ENCODE results near the gene NOL7.

The NOL7 gene

GRCh38 chr6:13574571-13575376 is 40.4 kb upstream of the NOL7 start, which contains the start of gene SIRT5:
TSS of gene SIRT5 (plus strand) at chr6:13574601. CDS start at chr6:13584111, 9,510 bp downstream.
- Histone ChIP-seq H2BK120ac (ENCODE audit: insufficient read depth, low read length, poor library complexity) (peak within 1 kb of the TSS; percentile 81), H3K79me1 (ENCODE audit: low read length) (peaks cover 7% of the 10 kb centered on the region), H2AFZ (ENCODE audit: insufficient read depth, low read length, poor library complexity) (peak within 1 kb of the TSS; percentile 97), H3K9ac (ENCODE audit: low read length) (peak within 1 kb of the TSS; percentile 86), H2BK12ac (ENCODE audit: low read length) (no peak within 1 kb of the TSS), H3K79me2 (ENCODE audit: control insufficient read depth, insufficient read depth, low read length, poor library complexity) (peaks cover 4% of the 10 kb centered on the region), H3K4me2 (ENCODE audit: low read length) (peak within 1 kb of the TSS; percentile 75), H3K27ac (ENCODE audit: low read depth, low read length) (peak within 1 kb of the TSS; percentile 90), H2AK5ac (ENCODE audit: low read length) (no peak within 1 kb of the TSS), H4K91ac (ENCODE audit: low read depth, low read length) (peak within 1 kb of the TSS; percentile 96), H3K36me3 (ENCODE audit: control insufficient read depth in 1 of 2, insufficient read depth in 2 of 2, low read length in 2 of 2) (no peaks in the 10 kb centered on the region), H4K8ac (ENCODE audit: low read depth, low read length) (peak within 1 kb of the TSS; percentile 95), H3K18ac (ENCODE audit: low read length) (peak within 1 kb of the TSS; percentile 92), H2BK5ac (ENCODE audit: low read depth, low read length, poor library complexity) (peak within 1 kb of the TSS; percentile 79), H3K4me3 (ENCODE audit: low read depth, low read length) (peak within 1 kb of the TSS; percentile 80), H3K9me3 (ENCODE audit: insufficient read depth, low read depth, low read length) (no peaks in the 10 kb centered on the region), H3K27me3 (ENCODE audit: insufficient read depth, low read length) (no peaks in the 10 kb centered on the region), H3K4me1 (ENCODE audit: control insufficient read depth in 1 of 2, insufficient read depth in 2 of 2, low read length in 2 of 2) (no peaks in the 10 kb centered on the region), H4K12ac (ENCODE audit: low read depth, low read length) (peak within 1 kb of the TSS; percentile 97), H3K14ac (ENCODE audit: low read length) (peak within 1 kb of the TSS; percentile 93), H3K4ac (ENCODE audit: low read depth, low read length) (peak within 1 kb of the TSS; percentile 73), H3K23ac (ENCODE audit: low read length) (no peak within 1 kb of the TSS)
- no CpG with 5 or more reads among the region's 52 CpGs for WGBS (ENCODE audit: extremely low coverage, insufficient coverage, insufficient read length)
- peak; percentile 93 to 94 for DNase-seq

DNA sequence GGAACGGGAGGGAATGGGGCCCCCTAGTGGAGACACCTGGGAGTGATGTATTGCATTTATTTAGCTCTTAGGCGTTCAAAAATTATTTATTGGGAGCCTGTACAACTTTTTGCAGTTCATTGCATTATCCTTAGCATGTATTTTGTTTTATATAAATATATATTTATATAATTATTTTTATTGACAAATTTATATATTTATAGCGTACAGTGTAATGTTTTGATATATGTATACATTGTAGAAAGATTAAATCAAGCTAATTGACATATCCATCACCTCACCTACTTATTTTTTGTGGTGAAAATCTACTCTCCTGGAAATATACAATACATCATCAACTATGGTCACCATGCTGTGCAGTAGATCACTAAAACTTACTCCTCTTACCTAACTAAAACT is 39.8 kb upstream of the NOL7 start:
- Histone ChIP-seq H3K79me1 (ENCODE audit: low read length) (peaks cover 7% of the 10 kb centered on the region), H2BK120ac (ENCODE audit: insufficient read depth, low read length, poor library complexity) (no peak overlapping the region), H3K27me3 (ENCODE audit: insufficient read depth, low read length) (no peaks in the 10 kb centered on the region), H3K23ac (ENCODE audit: low read length) (no peak overlapping the region), H2AFZ (ENCODE audit: insufficient read depth, low read length, poor library complexity) (no peak overlapping the region), H3K27ac (ENCODE audit: low read depth, low read length) (no peak overlapping the region), H4K12ac (ENCODE audit: low read depth, low read length) (no peak overlapping the region), H3K79me2 (ENCODE audit: control insufficient read depth, insufficient read depth, low read length, poor library complexity) (peaks cover 4% of the 10 kb centered on the region), H2AK5ac (ENCODE audit: low read length) (no peak overlapping the region), H3K4ac (ENCODE audit: low read depth, low read length) (no peak overlapping the region), H3K4me1 (ENCODE audit: control insufficient read depth in 1 of 2, insufficient read depth in 2 of 2, low read length in 2 of 2) (no peaks in the 10 kb centered on the region), H4K8ac (ENCODE audit: low read depth, low read length) (no peak overlapping the region), H3K14ac (ENCODE audit: low read length) (no peak overlapping the region), H4K91ac (ENCODE audit: low read depth, low read length) (no peak overlapping the region), H3K18ac (ENCODE audit: low read length) (no peak overlapping the region), H2BK5ac (ENCODE audit: low read depth, low read length, poor library complexity) (no peak overlapping the region), H3K9ac (ENCODE audit: low read length) (no peak overlapping the region), H3K4me3 (ENCODE audit: low read depth, low read length) (no peak overlapping the region), H3K9me3 (ENCODE audit: insufficient read depth, low read depth, low read length) (no peaks in the 10 kb centered on the region), H3K36me3 (ENCODE audit: control insufficient read depth in 1 of 2, insufficient read depth in 2 of 2, low read length in 2 of 2) (no peaks in the 10 kb centered on the region), H3K4me2 (ENCODE audit: low read length) (peak overlapping the region; percentile 75), H2BK12ac (ENCODE audit: low read length) (no peak overlapping the region)
- DNase-seq, result no peak
- no CpG with 5 or more reads among the region's 3 CpGs for WGBS (ENCODE audit: extremely low coverage, insufficient coverage, insufficient read length)

GRCh38 chr6:13576017-13576416 is 39.1 kb upstream of the NOL7 start:
- no peak overlapping the region for H2BK120ac ChIP-seq (ENCODE audit: insufficient read depth, low read length, poor library complexity)
- H3K14ac ChIP-seq (ENCODE audit: low read length), result no peak overlapping the region
- no peak overlapping the region for H3K4me3 ChIP-seq (ENCODE audit: low read depth, low read length)
- H3K4ac ChIP-seq (ENCODE audit: low read depth, low read length), result no peak overlapping the region
- no peak overlapping the region for H2AFZ ChIP-seq (ENCODE audit: insufficient read depth, low read length, poor library complexity)
- no peaks in the 10 kb centered on the region for H3K9me3 ChIP-seq (ENCODE audit: insufficient read depth, low read depth, low read length)
- H3K79me1 ChIP-seq (ENCODE audit: low read length), result peaks cover 7% of the 10 kb centered on the region
- no CpG with 5 or more reads among the region's 3 CpGs for WGBS (ENCODE audit: extremely low coverage, insufficient coverage, insufficient read length)
- H2BK5ac ChIP-seq (ENCODE audit: low read depth, low read length, poor library complexity), result no peak overlapping the region
- H3K36me3 ChIP-seq (ENCODE audit: control insufficient read depth in 1 of 2, insufficient read depth in 2 of 2, low read length in 2 of 2), result no peaks in the 10 kb centered on the region
- no peak overlapping the region for H4K91ac ChIP-seq (ENCODE audit: low read depth, low read length)
- H4K8ac ChIP-seq (ENCODE audit: low read depth, low read length), result no peak overlapping the region
- H3K4me2 ChIP-seq (ENCODE audit: low read length), result no peak overlapping the region
- H3K27ac ChIP-seq (ENCODE audit: low read depth, low read length), result no peak overlapping the region
- no peak overlapping the region for H2BK12ac ChIP-seq (ENCODE audit: low read length)
- H3K9ac ChIP-seq (ENCODE audit: low read length), result no peak overlapping the region
- no peak overlapping the region for H4K12ac ChIP-seq (ENCODE audit: low read depth, low read length)
- H3K23ac ChIP-seq (ENCODE audit: low read length), result no peak overlapping the region
- no peak for DNase-seq
- no peaks in the 10 kb centered on the region for H3K27me3 ChIP-seq (ENCODE audit: insufficient read depth, low read length)
- no peak overlapping the region for H2AK5ac ChIP-seq (ENCODE audit: low read length)
- no peaks in the 10 kb centered on the region for H3K4me1 ChIP-seq (ENCODE audit: control insufficient read depth in 1 of 2, insufficient read depth in 2 of 2, low read length in 2 of 2)
- no peak overlapping the region for H3K18ac ChIP-seq (ENCODE audit: low read length)
- peaks cover 4% of the 10 kb centered on the region for H3K79me2 ChIP-seq (ENCODE audit: control insufficient read depth, insufficient read depth, low read length, poor library complexity)

GRCh38 chr6:13577926-13578325 is 37.2 kb upstream of the NOL7 start:
- H3K23ac ChIP-seq (ENCODE audit: low read length), result no peak overlapping the region
- H3K9me3 ChIP-seq (ENCODE audit: insufficient read depth, low read depth, low read length), result no peaks in the 10 kb centered on the region
- no peaks in the 10 kb centered on the region for H3K27me3 ChIP-seq (ENCODE audit: insufficient read depth, low read length)
- H3K4me2 ChIP-seq (ENCODE audit: low read length), result no peak overlapping the region
- H2BK5ac ChIP-seq (ENCODE audit: low read depth, low read length, poor library complexity), result no peak overlapping the region
- H4K12ac ChIP-seq (ENCODE audit: low read depth, low read length), result no peak overlapping the region
- no CpG with 5 or more reads among the region's 3 CpGs for WGBS (ENCODE audit: extremely low coverage, insufficient coverage, insufficient read length)
- no peaks in the 10 kb centered on the region for H3K4me1 ChIP-seq (ENCODE audit: control insufficient read depth in 1 of 2, insufficient read depth in 2 of 2, low read length in 2 of 2)
- H2AFZ ChIP-seq (ENCODE audit: insufficient read depth, low read length, poor library complexity), result no peak overlapping the region
- peaks cover 4% of the 10 kb centered on the region for H3K79me2 ChIP-seq (ENCODE audit: control insufficient read depth, insufficient read depth, low read length, poor library complexity)
- no peak overlapping the region for H4K91ac ChIP-seq (ENCODE audit: low read depth, low read length)
- H3K9ac ChIP-seq (ENCODE audit: low read length), result no peak overlapping the region
- H2BK12ac ChIP-seq (ENCODE audit: low read length), result no peak overlapping the region
- peaks cover 7% of the 10 kb centered on the region for H3K79me1 ChIP-seq (ENCODE audit: low read length)
- no peak overlapping the region for H2AK5ac ChIP-seq (ENCODE audit: low read length)
- H3K18ac ChIP-seq (ENCODE audit: low read length), result no peak overlapping the region
- H4K8ac ChIP-seq (ENCODE audit: low read depth, low read length), result no peak overlapping the region
- no peaks in the 10 kb centered on the region for H3K36me3 ChIP-seq (ENCODE audit: control insufficient read depth in 1 of 2, insufficient read depth in 2 of 2, low read length in 2 of 2)
- no peak overlapping the region for H3K14ac ChIP-seq (ENCODE audit: low read length)
- no peak overlapping the region for H2BK120ac ChIP-seq (ENCODE audit: insufficient read depth, low read length, poor library complexity)
- no peak for DNase-seq
- no peak overlapping the region for H3K4ac ChIP-seq (ENCODE audit: low read depth, low read length)
- no peak overlapping the region for H3K4me3 ChIP-seq (ENCODE audit: low read depth, low read length)
- no peak overlapping the region for H3K27ac ChIP-seq (ENCODE audit: low read depth, low read length)

All from trophoblast cell (in vitro differentiated cells and primary cell).